ENCODE measurements around the gene NETO2. TPM values are rescaled to one million over a fixed set of nuclear protein-coding genes. Genes with fewer than 3 reads are reported as not detected.

NETO2 gene
- polyA plus RNA-seq, 1 experiment = 14.4 TPM

DNA sequence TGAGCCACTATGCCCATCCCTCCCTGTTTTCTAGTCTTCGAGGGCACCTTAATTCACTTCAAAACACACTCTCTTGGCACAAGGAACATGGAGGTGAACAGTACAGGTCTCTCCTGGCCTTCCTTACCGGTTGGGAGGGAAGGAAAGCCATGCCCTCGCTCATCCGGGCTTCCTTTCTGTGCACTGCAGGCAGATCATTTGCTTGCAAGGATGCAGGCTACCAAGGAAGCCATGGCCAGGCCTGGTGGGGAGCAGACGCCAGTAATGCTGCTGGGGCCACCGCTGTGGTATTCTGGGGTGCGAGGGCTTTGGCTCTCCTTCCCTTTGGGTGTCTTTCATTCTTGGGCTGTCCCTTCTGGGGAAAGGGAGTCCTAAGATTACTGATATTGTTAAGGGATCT is 89.4 kb downstream of the NETO2 start:
- Histone ChIP-seq H3K4me3 (ENCODE audit: low read depth, low read length) (no peak overlapping the region), H3K36me3 (ENCODE audit: control insufficient read depth, insufficient read depth, low read length) (no peaks in the 10 kb centered on the region), H3K27me3 (ENCODE audit: control insufficient read depth, insufficient read depth, low read length) (peaks cover 2% of the 10 kb centered on the region)
- POLR2A ChIA-PET = no interaction called here
- TF ChIP-seq CTCF (IDR thresholded peaks at IDR 0.05; ENCODE audit: insufficient read depth, low read depth, low read length) = no peak
- CTCF ChIA-PET = no interaction called here
- no peak for DNase-seq (ENCODE audit: low read depth)

- Histone ChIP-seq H3K36me3 (ENCODE audit: control insufficient read depth, insufficient read depth, low read length) (no peaks in the 10 kb centered on the region), H3K4me3 (ENCODE audit: low read depth, low read length) (no peak overlapping the region), H3K27me3 (ENCODE audit: control insufficient read depth, insufficient read depth, low read length) (peaks cover 2% of the 10 kb centered on the region)
- ChIA-PET CTCF (no interaction called here), POLR2A (interaction anchor here (0.6 kb wide), 1 partner anchor 1122 kb away, joined by 3 read pairs; no protein-coding TSS in a partner anchor)
- DNase-seq (ENCODE audit: low read depth) = no peak
- no peak for TF ChIP-seq CTCF (IDR thresholded peaks at IDR 0.05; ENCODE audit: insufficient read depth, low read depth, low read length)
These were observed 89.8 kb downstream of the NETO2 start for GRCh38 chr16:47053895-47054294.

- ChIA-PET CTCF (interaction anchor here (0.6 kb wide), 1 partner anchor 1101 kb away, joined by 4 read pairs; no protein-coding TSS in a partner anchor), POLR2A (interaction anchor here (0.6 kb wide), 1 partner anchor 1123 kb away, joined by 3 read pairs; no protein-coding TSS in a partner anchor)
- no peaks in the 10 kb centered on the region for H3K36me3 ChIP-seq (ENCODE audit: control insufficient read depth, insufficient read depth, low read length)
- H3K4me3 ChIP-seq (ENCODE audit: low read depth, low read length) = no peak overlapping the region
- peaks cover 2% of the 10 kb centered on the region for H3K27me3 ChIP-seq (ENCODE audit: control insufficient read depth, insufficient read depth, low read length)
- no peak for TF ChIP-seq CTCF (IDR thresholded peaks at IDR 0.05; ENCODE audit: insufficient read depth, low read depth, low read length)
- no peak for DNase-seq (ENCODE audit: low read depth)
These were observed 90.8 kb downstream of the NETO2 start for GRCh38 chr16:47052666-47053640.

DNA sequence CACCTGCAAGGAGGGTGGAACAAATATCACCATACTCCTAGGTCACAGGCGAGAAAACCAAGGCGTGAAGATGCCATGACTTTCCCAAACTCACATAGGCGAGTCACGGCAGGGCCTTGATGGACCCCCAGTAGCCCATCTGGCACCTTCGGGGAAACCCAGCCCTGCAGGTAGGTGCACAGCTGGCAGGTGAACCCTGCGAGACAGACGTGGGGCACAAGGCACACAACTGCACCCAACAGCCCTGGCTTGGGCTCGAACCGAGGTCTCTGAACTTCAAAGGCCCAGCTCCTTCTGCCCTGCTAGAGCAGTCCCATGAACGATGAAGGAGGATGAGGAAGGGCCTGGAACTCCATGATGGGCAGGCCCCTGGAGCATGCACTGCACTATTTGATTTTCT is 92.7 kb downstream of the NETO2 start:
- CTCF ChIA-PET = interaction anchor here (0.9 to 1.4 kb wide), 2 partner anchors 13 to 1114 kb away, joined by 3 to 5 read pairs; no protein-coding TSS in a partner anchor
- H3K27me3 ChIP-seq (ENCODE audit: control insufficient read depth, insufficient read depth, low read length) = peaks cover 2% of the 10 kb centered on the region; the same call in 1 of the 2 replicates
- no peak overlapping the region for H3K4me3 ChIP-seq (ENCODE audit: low read depth, low read length)
- POLR2A ChIA-PET = no interaction called here
- DNase-seq (ENCODE audit: low read depth) = no peak
- H3K36me3 ChIP-seq (ENCODE audit: control insufficient read depth, insufficient read depth, low read length) = no peaks in the 10 kb centered on the region
- TF ChIP-seq CTCF (IDR thresholded peaks at IDR 0.05; ENCODE audit: insufficient read depth, low read depth, low read length) = no peak

- ChIA-PET CTCF (interaction anchor here (0.9 to 1.4 kb wide), 2 partner anchors 12 to 1115 kb away, joined by 3 to 5 read pairs; no protein-coding TSS in a partner anchor), POLR2A (no interaction called here)
- H3K27me3 ChIP-seq (ENCODE audit: control insufficient read depth, insufficient read depth, low read length) = peaks cover 2% of the 10 kb centered on the region; the same call in 1 of the 2 replicates
- H3K4me3 ChIP-seq (ENCODE audit: low read depth, low read length) = no peak overlapping the region
- TF ChIP-seq CTCF (IDR thresholded peaks at IDR 0.05; ENCODE audit: insufficient read depth, low read depth, low read length) = no peak
- DNase-seq (ENCODE audit: low read depth) = no peak
- no peaks in the 10 kb centered on the region for H3K36me3 ChIP-seq (ENCODE audit: control insufficient read depth, insufficient read depth, low read length)
These were observed 93.7 kb downstream of the NETO2 start for GRCh38 chr16:47049901-47050583.

Measured in BJ (cell line).